Measurements from ENCODE around the gene ZC3H12A.

ZC3H12A gene

GRCh38 chr1:37478890-37479254, 4.5 kb downstream of the ZC3H12A start:
- no peak for DNase-seq (ENCODE audit: low read depth in 2 of 2)

- peak in 1 of 2 experiments; percentile 39 for DNase-seq (ENCODE audit: low read depth in 2 of 2)
These were observed 5.1 kb downstream of the ZC3H12A start for GRCh38 chr1:37479255-37480124.

GRCh38 chr1:37480125-37480466, 5.7 kb downstream of the ZC3H12A start:
- no peak for DNase-seq (ENCODE audit: low read depth in 2 of 2)

GRCh38 chr1:37480581-37481288, 6.4 kb downstream of the ZC3H12A start:
- DNase-seq (ENCODE audit: low read depth in 2 of 2): no peak

- no peak for DNase-seq (ENCODE audit: low read depth in 2 of 2)
These were observed 7.1 kb downstream of the ZC3H12A start for GRCh38 chr1:37481289-37482003.

GRCh38 chr1:37482004-37482785, 7.8 kb downstream of the ZC3H12A start:
- no peak for DNase-seq (ENCODE audit: low read depth in 2 of 2)

- no peak for DNase-seq (ENCODE audit: low read depth in 2 of 2)
These were observed 8.7 kb downstream of the ZC3H12A start for GRCh38 chr1:37482796-37483744.

GRCh38 chr1:37483785-37484184, 9.4 kb downstream of the ZC3H12A start:
- DNase-seq (ENCODE audit: low read depth in 2 of 2): no peak

- DNase-seq (ENCODE audit: low read depth in 2 of 2): no peak
These were observed 10.1 kb downstream of the ZC3H12A start for GRCh38 chr1:37484325-37485051.

GRCh38 chr1:37485902-37486679, 11.7 kb downstream of the ZC3H12A start:
- DNase-seq (ENCODE audit: low read depth in 2 of 2): no peak

GRCh38 chr1:37486680-37487618, 12.6 kb downstream of the ZC3H12A start:
- peak in 1 of 2 experiments; percentile 22 for DNase-seq (ENCODE audit: low read depth in 2 of 2)

- DNase-seq (ENCODE audit: low read depth in 2 of 2): no peak
These were observed 13.2 kb downstream of the ZC3H12A start for GRCh38 chr1:37487619-37487984.

- no peak for DNase-seq (ENCODE audit: low read depth in 2 of 2)
These were observed 19.1 kb downstream of the ZC3H12A start for GRCh38 chr1:37493336-37494098.

GRCh38 chr1:37495875-37496274, 21.5 kb downstream of the ZC3H12A start:
- no peak for DNase-seq (ENCODE audit: low read depth in 2 of 2)

- no peak for DNase-seq (ENCODE audit: low read depth in 2 of 2)
These were observed 23.5 kb downstream of the ZC3H12A start for GRCh38 chr1:37497832-37498231.

GRCh38 chr1:37498872-37499617, 24.7 kb downstream of the ZC3H12A start:
- no peak for DNase-seq (ENCODE audit: low read depth in 2 of 2)

GRCh38 chr1:37501661-37502060, 27.3 kb downstream of the ZC3H12A start:
- DNase-seq (ENCODE audit: low read depth in 2 of 2): no peak
